ENCODE measurements around the gene GPR151.

- TF ChIP-seq POLR2A (IDR thresholded peaks at IDR 0.05; ENCODE audit: low read length) (no peak), MAX (IDR thresholded peaks at IDR 0.05) (no peak), CTCF (IDR thresholded peaks at IDR 0.05) (no peak), RFX5 (IDR thresholded peaks at IDR 0.05) (no peak), FOXS1 (CRISPR knock-in tag; IDR thresholded peaks at IDR 0.05) (no peak), BHLHE40 (IDR thresholded peaks at IDR 0.05; ENCODE audit: low read depth, low read length) (no peak), GATA3 (IDR thresholded peaks at IDR 0.05; ENCODE audit: borderline replicate concordance) (no peak), REST (IDR thresholded peaks at IDR 0.05) (no peak), ZSCAN20 (CRISPR knock-in tag; IDR thresholded peaks at IDR 0.05) (no peak), USF2 (IDR thresholded peaks at IDR 0.05) (no peak), RAD21 (conservative IDR thresholded peaks at IDR 0.05 in 1 of 2, IDR thresholded peaks at IDR 0.05 in 1 of 2) (no peak), EP300 (IDR thresholded peaks at IDR 0.05) (no peak)
These were observed 25.7 kb downstream of the GPR151 start for GRCh38 chr5:146490089-146490843.

Data from A549 (cell line).